Endothelial cell of umbilical vein (primary cell): ENCODE data around the gene FPGS. TPM values are rescaled to one million over a fixed set of nuclear protein-coding genes. Genes with fewer than 3 reads are reported as not detected.
A peak's percentile ranks its signal among the peaks of the same experiment; 100 is the strongest.

Experiments used
- BruUV-seq: library from RNA; stranded (reverse); fragments of 400-500 nt; replicated peaks from 2 replicates; lab custom pipeline; 2021; lab: Mats Ljungman, UMichigan
- CTCF ChIA-PET: fragments of 300-600, 350-600 bp; sonication (Branson Sonifier 250); formaldehyde crosslinking; loops from one replicate; lab custom pipeline; 2021; ENCODE audit warnings: antibody characterized with exemption, inconsistent platforms; lab: Charles Lee
- POLR2A ChIA-PET: fragments of 300-600, 350-600 bp; sonication (Branson Sonifier 250); formaldehyde crosslinking; loops from one replicate; lab custom pipeline; 2021; ENCODE audit warnings: antibody characterized with exemption, inconsistent platforms; lab: Charles Lee
- DNase-seq: peaks from one replicate; pipeline ENCODE4 v3.0.0-alpha.2; 2011; ENCODE audit warnings: low read depth, low spot score
- FAIRE-seq: peaks from 2 replicates; lab custom pipeline; 2011; peaks lifted over from hg19 to GRCh38; lab: Jason Lieb, UNC
- H2AFZ ChIP-seq: 2 replicates; pipeline ENCODE4 v1.6.0; 2012; ENCODE audit warnings: low read depth, low read length, control low read depth, inconsistent platforms
- H3K27ac ChIP-seq: 2 replicates; pipeline ENCODE4 v1.5.1; 2011; ENCODE audit warnings: low read depth, mild to moderate bottlenecking, control low read depth, low read length, moderate library complexity; ENCODE audit not compliant: insufficient read depth
- H3K27me3 ChIP-seq, 2 experiments: 2 replicates each; pipeline versions ENCODE4 v1.6.0 to v1.6.1; 2011; ENCODE audit warnings: low read length in 2 of 2, mixed read lengths in 1 of 2; ENCODE audit not compliant: control insufficient read depth in 2 of 2, insufficient read depth in 2 of 2
- H3K36me3 ChIP-seq, 2 experiments: 2 replicates in 1 of 2; 3 replicates in 1 of 2; pipeline ENCODE4 v1.5.1; 2011; ENCODE audit warnings: low read length in 2 of 2, mild to moderate bottlenecking in 1 of 2, moderate library complexity in 1 of 2; ENCODE audit not compliant: control insufficient read depth in 2 of 2, insufficient read depth in 2 of 2; ENCODE audit errors: extremely low read depth in 1 of 2
- H3K4me1 ChIP-seq: 3 replicates; pipeline ENCODE4 v1.5.1; 2011; ENCODE audit warnings: mild to moderate bottlenecking, low read length; ENCODE audit not compliant: control insufficient read depth, insufficient read depth; ENCODE audit errors: extremely low read depth
- H3K4me2 ChIP-seq: 2 replicates; pipeline ENCODE4 v1.6.1; 2011; ENCODE audit warnings: low read length, control low read depth, mixed read lengths; ENCODE audit not compliant: insufficient read depth
- H3K4me3 ChIP-seq, 3 experiments: fragments of 200-600 bp in 1 of 3; sonication (generic), shearing (Covaris generic) in 1 of 3; replicated peaks in 1 of 3; 2 replicates each; pipeline ENCODE4 v1.5.1; 2011 to 2016; ENCODE audit warnings: control low read depth in 3 of 3, low read length in 3 of 3, mild to moderate bottlenecking in 2 of 3, inconsistent platforms in 1 of 3, low read depth in 1 of 3, moderate library complexity in 1 of 3; ENCODE audit not compliant: insufficient read depth in 1 of 3
- H3K79me2 ChIP-seq: 2 replicates; pipeline ENCODE4 v1.6.0; 2012; ENCODE audit warnings: low read length, inconsistent platforms; ENCODE audit not compliant: control insufficient read depth, insufficient read depth
- H3K9ac ChIP-seq: replicated peaks from 2 replicates; pipeline ENCODE3; 2011; ENCODE audit warnings: low read length, control low read depth; ENCODE audit not compliant: insufficient read depth; ENCODE audit errors: extremely low read depth
- H3K9me1 ChIP-seq: replicated peaks from 3 replicates; pipeline ENCODE4 v1.6.0; 2011; ENCODE audit warnings: mild to moderate bottlenecking, low read length; ENCODE audit not compliant: control insufficient read depth, insufficient read depth; ENCODE audit errors: extremely low read depth
- H3K9me3 ChIP-seq: replicated peaks from 2 replicates; pipeline ENCODE4 v1.5.1; 2012; ENCODE audit warnings: low read length, inconsistent platforms; ENCODE audit not compliant: control insufficient read depth, insufficient read depth
- H4K20me1 ChIP-seq: replicated peaks from 2 replicates; pipeline ENCODE3; 2011; ENCODE audit warnings: mild to moderate bottlenecking, low read length; ENCODE audit not compliant: control insufficient read depth, insufficient read depth; ENCODE audit errors: extremely low read depth
- EZH2 ChIP-seq: IDR thresholded peaks from 2 replicates; pipeline ENCODE4 v1.6.1; 2012; ENCODE audit warnings: borderline replicate concordance, low read depth, mild to moderate bottlenecking, moderate library complexity, low read length, inconsistent platforms; ENCODE audit not compliant: severe bottlenecking
- FOS ChIP-seq: IDR thresholded peaks from 2 replicates; pipeline ENCODE4 v1.6.1; 2011; ENCODE audit warnings: mild to moderate bottlenecking, low read length, moderate library complexity, borderline replicate concordance; ENCODE audit not compliant: insufficient read depth
- GATA2 ChIP-seq: IDR thresholded peaks from 2 replicates; pipeline ENCODE4 v1.7.0; 2011; ENCODE audit warnings: low read depth, mild to moderate bottlenecking, moderate library complexity, mixed read lengths, low read length; ENCODE audit not compliant: insufficient read length, insufficient read depth
- JUN ChIP-seq: IDR thresholded peaks from 2 replicates; pipeline ENCODE4 v1.6.1; 2011; ENCODE audit warnings: borderline replicate concordance, low read depth; ENCODE audit not compliant: insufficient read length, insufficient read depth
- MYC ChIP-seq: IDR thresholded peaks from one replicate; pipeline ENCODE4 v1.6.1; 2011; ENCODE audit warnings: mild to moderate bottlenecking, low read depth, low read length
- POLR2A ChIP-seq: IDR thresholded peaks from 2 replicates; pipeline ENCODE4 v1.6.1; 2012; ENCODE audit warnings: low read depth, mild to moderate bottlenecking, control low read depth, low read length
- POLR2AphosphoS5 ChIP-seq: IDR thresholded peaks from 2 replicates; pipeline ENCODE4 v1.6.1; 2012; ENCODE audit warnings: low read depth, mild to moderate bottlenecking, control low read depth, low read length, moderate library complexity; ENCODE audit not compliant: insufficient read depth
- dilution Hi-C: fragments of 300-500 bp; cut with MboI; formaldehyde crosslinking; loops from one replicate; pipeline ENCODE4 v1.15.0; 2019; ENCODE audit warnings: low sequenced_read_pairs; ENCODE audit not compliant: extremely low pct_ligation_motif_present
- intact Hi-C: fragments of 100-400 bp; cut with micrococcal nuclease; formaldehyde crosslinking; loops from one replicate; pipeline ENCODE4 v1.10.0; 2022
- polyA plus RNA-seq, 4 experiments: library from polyadenylated mRNA; depleted of rRNA in 3 of 4; stranded (reverse) in 3 of 4; unstranded in 1 of 4; fragments of >200 nt; gene quantifications; 2 replicates each; pipeline versions ENCODE4 v1.2.1 to v1.2.3, GENCODE V29; 2011 to 2012; ENCODE audit warnings: missing spikeins in 1 of 4
- total RNA-seq: library from RNA; stranded (reverse); gene quantifications from 2 replicates; pipeline ENCODE4 v1.2.3, GENCODE V29; 2021
- TF ChIP-seq, protein P1 (sequence below): IDR thresholded peaks from 2 replicates; pipeline ENCODE4 v1.6.1; 2011; ENCODE audit not compliant: insufficient read depth, insufficient read length
- TF ChIP-seq, protein P2 (sequence below), 2 donors: IDR thresholded peaks; 1 replicate in 1 of 2; 2 replicates in 1 of 2; pipeline ENCODE4 v1.5.1; 2011; ENCODE audit warnings: low read length in 2 of 2, mild to moderate bottlenecking in 2 of 2, moderate library complexity in 2 of 2, control low read depth in 1 of 2, inconsistent platforms in 1 of 2, low read depth in 1 of 2; ENCODE audit not compliant: insufficient read depth in 1 of 2; ENCODE audit errors: extremely low read depth in 1 of 2

FPGS gene
- total and polyA plus RNA-seq, 2 donors (not counting 3 experiments of a cell fraction or from before 2014, with no cell fraction given), result 77.7 to 90.2 TPM

DNA sequence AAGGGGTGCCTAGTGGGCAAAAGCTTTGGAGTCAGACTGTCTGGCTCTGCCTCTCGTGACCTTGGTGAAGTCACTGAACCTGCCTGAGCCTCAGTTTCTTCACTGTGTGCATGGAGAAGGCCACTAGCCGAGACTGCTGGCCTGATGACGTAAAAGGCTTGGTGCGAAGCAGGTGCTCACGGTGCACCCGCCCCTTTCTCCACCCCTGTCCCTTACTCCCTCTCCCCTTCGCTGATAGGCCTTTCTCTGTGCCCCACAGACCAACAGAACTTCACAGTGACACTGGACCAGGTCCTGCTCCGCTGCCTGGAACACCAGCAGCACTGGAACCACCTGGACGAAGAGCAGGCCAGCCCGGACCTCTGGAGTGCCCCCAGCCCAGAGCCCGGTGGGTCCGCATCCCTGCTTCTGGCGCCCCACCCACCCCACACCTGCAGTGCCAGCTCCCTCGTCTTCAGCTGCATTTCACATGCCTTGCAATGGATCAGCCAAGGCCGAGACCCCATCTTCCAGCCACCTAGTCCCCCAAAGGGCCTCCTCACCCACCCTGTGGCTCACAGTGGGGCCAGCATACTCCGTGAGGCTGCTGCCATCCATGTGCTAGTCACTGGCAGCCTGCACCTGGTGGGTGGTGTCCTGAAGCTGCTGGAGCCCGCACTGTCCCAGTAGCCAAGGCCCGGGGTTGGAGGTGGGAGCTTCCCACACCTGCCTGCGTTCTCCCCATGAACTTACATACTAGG lies 10.4 kb downstream of the FPGS start:
- H3K9me1 ChIP-seq, result no peaks in the 10 kb centered on the region
- ChIA-PET CTCF (interaction anchor here (0.8 to 8.4 kb wide), 2 partner anchors 12 to 57 kb away, joined by 5 to 76 read pairs; no protein-coding TSS in a partner anchor), POLR2A (no interaction called here)
- no peaks in the 10 kb centered on the region for H3K9me3 ChIP-seq
- H3K4me2 ChIP-seq, result no peak overlapping the region
- intact Hi-C loops (no loop called here), dilution Hi-C loops (no loop called here)
- TF ChIP-seq, protein P1, sequence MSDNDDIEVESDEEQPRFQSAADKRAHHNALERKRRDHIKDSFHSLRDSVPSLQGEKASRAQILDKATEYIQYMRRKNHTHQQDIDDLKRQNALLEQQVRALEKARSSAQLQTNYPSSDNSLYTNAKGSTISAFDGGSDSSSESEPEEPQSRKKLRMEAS, result no peak
- TF ChIP-seq JUN, result no peak
- TF ChIP-seq POLR2A, result peak; percentile 50
- TF ChIP-seq FOS, result no peak
- TF ChIP-seq, protein P2, sequence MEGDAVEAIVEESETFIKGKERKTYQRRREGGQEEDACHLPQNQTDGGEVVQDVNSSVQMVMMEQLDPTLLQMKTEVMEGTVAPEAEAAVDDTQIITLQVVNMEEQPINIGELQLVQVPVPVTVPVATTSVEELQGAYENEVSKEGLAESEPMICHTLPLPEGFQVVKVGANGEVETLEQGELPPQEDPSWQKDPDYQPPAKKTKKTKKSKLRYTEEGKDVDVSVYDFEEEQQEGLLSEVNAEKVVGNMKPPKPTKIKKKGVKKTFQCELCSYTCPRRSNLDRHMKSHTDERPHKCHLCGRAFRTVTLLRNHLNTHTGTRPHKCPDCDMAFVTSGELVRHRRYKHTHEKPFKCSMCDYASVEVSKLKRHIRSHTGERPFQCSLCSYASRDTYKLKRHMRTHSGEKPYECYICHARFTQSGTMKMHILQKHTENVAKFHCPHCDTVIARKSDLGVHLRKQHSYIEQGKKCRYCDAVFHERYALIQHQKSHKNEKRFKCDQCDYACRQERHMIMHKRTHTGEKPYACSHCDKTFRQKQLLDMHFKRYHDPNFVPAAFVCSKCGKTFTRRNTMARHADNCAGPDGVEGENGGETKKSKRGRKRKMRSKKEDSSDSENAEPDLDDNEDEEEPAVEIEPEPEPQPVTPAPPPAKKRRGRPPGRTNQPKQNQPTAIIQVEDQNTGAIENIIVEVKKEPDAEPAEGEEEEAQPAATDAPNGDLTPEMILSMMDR (IDR thresholded peaks at IDR 0.05; ENCODE audit: extremely low read depth in 1 of 2, insufficient read depth in 1 of 2, low read depth in 1 of 2, low read length in 2 of 2), result no peak
- no peak for TF ChIP-seq EZH2
- TF ChIP-seq GATA2, result no peak
- TF ChIP-seq MYC, result no peak
- TF ChIP-seq POLR2AphosphoS5, result peak; percentile 17
- H2AFZ ChIP-seq, result no peak overlapping the region
- H3K36me3 ChIP-seq, result peaks cover 18 to 52% of the 10 kb centered on the region in 2 experiments
- no peaks in the 10 kb centered on the region for H3K27me3 ChIP-seq
- no peak for DNase-seq
- no peak for FAIRE-seq
- peaks cover 10% of the 10 kb centered on the region for H3K4me1 ChIP-seq
- no peak overlapping the region for H3K9ac ChIP-seq
- H3K27ac ChIP-seq, result no peak overlapping the region
- BruUV-seq, result no TSS peak
- no peaks in the 10 kb centered on the region for H4K20me1 ChIP-seq
- no peaks in the 10 kb centered on the region for H3K79me2 ChIP-seq
- no peak overlapping the region for H3K4me3 ChIP-seq
